OCI-M1 (cell line): ENCODE data around the gene STAT5B.
"Not testable (repeated sequence)": the region's sequence is repeated elsewhere in the genome, so short reads cannot be mapped to it uniquely, and the experiment has no call there.

Experiments
- DNase-seq: peaks from one replicate; lab custom pipeline; 2025; lab: John Stamatoyannopoulos, UW

Gene STAT5B

DNA sequence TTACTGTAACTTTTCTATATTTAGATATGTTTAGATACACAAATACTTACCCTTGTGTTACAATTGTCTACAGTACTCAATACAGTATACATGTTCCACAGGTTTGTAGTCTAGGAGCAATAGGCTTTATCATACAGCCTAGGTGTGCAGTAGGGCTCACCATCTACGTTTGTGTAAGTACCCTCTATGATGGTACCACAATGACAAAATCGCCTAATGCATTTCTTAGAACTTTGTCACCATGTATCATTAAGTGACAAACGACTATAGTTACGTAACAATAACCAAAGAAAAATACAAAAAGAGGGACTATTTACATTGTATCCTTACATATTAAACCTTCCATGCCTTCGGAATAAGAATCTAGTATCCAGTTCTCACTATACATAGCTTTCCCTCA is 8.0 kb downstream of the STAT5B start:
- no peak for DNase-seq

DNA sequence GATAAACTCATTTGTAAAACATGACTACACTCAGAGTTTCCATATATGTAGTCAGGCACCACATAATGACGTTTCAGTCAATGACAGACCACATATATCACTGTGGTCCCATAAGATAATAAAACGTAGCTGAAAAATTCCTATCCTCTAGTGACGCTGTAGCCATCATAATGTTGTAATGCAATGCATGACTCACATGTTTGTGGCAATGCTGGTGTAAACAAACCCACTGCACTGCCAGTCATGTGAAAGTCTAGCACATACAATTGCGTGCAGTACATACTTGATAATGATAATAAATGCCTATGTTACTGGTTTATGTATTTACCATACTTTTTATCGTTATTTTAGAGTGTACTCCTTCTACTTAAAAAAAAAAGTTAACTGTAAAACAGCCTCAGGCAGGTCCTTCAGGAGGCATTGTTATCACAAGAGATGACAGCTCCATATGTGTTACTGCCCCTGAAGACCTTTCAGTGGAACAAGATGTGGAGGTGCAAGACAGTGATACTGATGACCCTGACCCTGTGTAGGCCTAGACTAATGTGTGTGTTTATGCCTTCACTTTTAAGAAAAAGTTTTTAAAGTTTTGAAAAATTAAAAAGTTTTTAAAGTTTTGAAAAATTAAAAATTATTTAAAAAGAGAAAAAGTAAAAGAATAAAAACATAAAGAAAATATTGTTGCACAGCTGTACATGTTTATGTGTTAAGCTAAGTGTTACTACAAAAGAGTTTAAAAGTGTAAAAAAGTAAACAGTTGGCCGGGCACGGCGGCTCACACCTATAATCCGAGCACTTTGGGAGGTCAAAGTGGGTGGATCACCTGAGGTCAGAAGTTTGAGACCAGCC is 9.0 kb downstream of the STAT5B start:
- DNase-seq: peak; percentile 92

DNA sequence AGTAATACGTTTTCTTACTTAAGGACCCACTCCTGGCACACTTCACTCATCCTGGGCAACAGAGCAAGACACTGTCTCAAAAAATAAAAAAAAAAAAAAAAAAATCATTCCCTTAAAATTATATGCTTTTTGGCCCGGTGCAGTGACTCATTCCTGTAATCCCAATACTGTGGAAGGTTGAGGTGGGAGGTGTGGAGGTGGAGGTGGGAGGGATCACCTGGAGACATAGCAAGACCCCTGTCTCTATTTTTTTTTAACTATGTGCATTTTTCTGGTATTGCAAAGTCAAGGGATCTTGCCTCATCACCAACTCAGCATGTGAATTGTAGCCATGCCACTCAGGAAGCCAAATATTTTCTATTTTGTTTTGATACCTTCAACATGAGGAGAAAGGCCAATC is 9.7 kb downstream of the STAT5B start:
- no peak for DNase-seq

DNA sequence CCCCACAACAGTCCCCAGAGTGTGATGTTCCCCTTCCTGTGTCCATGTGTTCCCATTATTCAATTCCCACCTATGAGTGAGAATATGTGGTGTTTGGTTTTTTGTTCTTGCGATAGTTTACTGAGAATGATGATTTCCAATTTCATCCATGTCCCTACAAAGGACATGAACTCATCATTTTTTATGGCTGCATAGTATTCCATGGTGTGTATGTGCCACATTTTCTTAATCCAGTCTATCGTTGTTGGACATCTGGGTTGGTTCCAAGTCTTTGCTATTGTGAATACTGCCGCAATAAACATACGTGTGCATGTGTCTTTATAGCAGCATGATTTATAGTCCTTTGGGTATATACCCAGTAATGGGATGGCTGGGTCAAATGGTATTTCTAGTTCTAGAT is 11.8 kb downstream of the STAT5B start:
- DNase-seq: not testable (repeated sequence)

DNA sequence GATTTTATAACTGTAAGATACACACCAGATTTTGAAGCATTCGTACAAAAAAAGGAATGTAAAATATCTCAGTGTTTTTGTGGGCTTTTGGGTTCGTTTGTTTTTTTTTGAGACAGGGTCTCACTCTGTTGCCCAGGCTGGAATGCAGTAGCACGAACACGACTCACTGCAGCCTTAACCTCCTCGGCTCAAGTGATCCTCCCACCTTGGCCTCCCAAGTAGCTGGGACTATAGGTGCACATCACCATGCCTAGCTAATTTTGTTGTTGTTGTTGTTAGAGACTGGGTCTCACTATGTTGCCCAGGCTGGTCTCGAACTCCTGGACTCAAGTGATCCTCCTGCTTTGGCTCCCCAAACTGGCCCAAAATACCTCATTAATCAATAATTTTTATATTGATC is 15.9 kb downstream of the STAT5B start:
- DNase-seq: no peak

DNA sequence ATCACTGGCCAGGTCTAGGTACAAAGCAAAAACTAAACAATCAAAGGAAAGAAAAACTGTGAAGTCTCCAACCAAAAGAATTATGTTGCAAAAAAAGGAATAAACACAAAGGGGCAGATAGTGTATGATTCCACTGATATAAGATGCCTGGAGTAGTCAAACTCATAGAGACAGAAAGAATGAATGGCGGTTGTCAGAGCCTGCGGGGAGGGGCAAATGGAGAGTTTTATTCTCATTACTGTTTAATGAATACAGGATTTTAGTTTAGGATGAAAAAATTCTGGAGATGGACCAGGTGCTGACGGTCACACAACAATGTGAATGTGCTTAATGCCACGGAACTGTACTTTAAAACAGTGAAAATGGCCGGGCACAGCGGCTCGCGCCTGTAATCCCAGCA is 20.7 kb downstream of the STAT5B start:
- no peak for DNase-seq

DNA sequence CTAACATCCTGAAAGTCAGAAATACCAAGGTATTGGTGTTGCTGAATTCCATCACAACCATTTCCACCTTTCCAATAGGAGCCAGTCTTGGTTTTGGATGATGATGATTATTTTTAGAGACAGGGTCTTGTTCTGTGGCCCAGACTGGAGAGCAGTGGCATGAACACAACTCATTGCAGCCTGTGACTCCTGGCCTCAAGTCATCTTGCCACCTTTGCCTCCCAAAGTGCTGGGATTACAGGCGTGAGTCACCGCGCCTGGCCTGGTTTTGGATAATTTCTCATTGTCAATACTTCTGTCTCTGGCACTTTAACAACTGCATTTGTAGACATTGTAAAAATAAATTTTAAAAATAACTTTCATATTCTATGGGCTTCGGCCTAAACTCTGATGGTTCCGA is 22.6 kb downstream of the STAT5B start:
- no peak for DNase-seq

DNA sequence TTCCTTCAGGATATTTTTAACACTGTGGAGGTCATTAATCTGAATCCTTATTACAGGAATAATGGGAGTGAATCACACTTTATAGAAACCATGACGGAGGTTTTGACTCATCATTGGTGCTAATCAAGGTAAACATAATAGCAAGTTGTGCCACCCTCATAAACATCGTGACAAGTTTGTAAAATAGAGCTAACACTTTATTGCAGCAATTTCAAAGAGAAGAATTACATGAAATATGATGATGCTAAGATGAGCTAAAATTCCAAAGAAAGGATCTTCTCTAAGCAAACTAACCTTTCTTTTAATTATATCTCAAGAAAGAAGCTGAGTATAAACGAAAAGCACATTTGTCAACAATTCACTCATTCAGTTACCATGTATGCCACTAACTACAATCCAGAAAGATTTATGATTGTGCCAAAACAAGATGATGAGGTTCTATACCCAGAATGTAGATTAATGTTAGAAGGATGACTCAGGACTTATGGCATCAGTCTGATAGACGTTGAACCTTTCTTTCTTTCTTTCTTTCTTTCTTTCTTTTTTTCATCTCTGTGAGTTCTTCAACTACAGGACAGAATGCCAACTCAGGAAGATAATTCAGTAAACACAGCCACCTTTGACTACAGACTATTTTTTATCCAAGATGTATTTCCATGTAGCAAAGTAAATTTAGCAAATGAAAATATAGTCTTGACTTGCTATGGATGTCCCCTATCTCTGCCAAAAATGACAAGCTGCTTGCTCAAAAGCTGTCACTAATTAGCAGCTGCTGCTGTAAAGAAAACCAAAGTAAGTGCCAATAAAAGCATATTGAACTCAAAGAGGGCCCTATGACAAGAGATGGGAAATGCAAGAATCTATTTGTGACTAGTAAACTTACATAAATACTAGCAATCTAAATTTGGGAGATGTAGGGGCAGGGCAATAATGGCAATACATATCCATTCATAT is 23.3 kb downstream of the STAT5B start:
- DNase-seq: peak; percentile 50

DNA sequence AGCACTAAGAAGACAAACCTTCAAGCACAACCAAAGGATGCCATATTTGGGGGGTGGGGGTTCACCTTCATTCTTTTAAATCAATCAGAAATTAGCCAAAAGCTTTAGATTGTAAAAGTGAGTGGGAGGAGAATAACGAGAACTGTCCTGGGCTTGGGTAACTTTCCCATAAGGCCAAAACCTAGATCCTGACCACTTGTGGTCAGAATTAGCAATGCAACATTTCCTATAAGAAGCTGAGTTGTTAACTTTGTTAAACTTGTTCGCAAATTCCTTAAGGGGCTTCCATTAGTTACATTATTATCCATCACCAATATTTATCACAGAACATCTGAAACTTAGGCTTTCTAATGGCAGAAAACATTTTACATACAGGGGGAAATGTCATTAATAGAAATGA is 25.1 kb downstream of the STAT5B start:
- DNase-seq: peak; percentile 65

DNA sequence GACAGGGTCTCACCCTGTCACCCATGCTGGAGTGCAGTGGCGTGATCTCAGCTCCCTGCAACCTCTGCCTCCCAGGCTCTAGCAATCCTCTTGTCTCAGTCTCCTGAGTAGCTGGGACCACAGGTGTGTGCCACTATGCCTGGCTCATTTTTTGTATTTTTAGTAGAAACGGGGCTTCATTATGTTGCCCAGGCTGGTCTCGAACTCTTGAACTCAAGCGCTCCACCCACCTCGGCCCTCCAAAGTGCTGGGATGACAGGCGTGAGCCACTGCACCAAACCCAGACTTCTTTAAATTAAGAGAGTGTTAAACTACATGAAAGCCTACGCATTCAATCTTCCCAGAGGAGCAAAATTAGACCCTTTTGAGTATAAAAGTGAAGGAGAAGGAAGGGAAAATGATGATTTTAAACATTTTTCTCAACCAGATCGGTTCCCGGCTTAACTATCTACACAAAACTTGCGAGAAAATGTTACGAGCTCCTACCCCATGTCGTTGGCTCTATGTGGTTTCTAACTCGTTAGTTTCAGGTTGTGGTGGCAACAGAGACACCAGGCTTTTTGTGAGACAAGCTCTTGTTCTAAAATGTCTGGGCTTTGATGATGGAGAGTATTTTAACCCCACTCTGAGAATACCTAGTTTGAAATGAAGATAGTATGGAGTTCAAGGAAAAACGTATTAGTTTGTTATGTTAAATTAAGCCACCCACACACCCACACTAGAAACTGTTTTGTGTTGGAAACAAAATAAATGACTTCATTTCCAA is 26.3 kb downstream of the STAT5B start:
- no peak for DNase-seq

DNA sequence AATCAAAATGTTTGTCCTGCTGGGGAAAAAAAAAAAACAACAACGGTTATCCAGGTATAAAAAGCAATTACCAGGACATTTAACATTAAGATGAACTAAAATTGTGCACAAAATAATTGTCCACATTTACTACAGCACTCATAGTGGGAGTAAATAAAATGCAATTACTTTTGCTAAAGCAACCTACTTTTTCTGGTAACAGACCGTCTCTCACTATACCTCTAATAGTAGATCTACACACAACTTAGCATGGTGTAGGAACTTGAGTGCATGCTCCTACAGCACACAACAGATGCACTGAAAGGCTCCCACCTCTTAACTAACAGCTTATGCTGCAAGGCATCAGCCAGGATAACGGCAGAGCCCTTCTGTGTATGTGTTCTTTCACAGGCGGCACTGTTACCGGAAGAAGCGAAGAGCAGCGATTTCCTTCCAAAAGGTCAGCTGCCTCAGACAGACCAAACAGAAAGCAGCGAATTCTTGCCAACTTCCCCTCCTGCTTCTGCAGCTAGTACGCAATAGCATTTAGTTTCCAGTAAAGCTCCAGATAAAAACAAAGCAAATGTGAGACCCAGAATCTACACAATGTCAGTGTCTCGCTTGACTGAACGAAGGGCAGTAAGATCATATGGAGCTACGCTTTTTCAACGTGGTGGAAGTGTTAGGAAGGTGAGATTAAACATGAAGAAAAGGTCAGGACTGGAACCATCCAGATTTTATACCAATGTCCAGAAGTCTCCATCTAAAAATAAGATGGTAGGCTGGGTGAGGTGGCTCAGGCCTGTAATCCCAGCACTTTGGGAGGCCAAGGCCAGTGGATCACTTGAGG is 27.6 kb downstream of the STAT5B start:
- peak; percentile 93 for DNase-seq

DNA sequence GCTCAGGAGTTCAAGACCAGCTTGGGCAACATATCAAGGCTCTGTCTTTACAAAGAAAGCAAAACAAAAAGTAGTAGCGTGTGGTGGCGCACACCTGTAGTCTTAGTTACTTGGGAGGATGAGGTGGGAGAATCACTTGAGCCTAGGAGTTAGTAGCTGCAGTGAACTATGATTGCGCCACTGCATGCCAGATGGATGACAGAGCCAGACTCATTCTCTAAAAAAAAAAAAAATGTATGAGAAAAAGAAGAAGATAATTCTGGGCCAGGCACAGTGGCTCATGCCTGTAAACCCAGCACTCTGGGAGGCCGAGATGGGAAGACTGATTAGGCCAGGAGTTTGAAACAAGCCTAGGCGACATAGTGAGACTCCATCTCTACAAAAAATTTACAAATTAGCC is 28.5 kb downstream of the STAT5B start:
- DNase-seq: no peak

DNA sequence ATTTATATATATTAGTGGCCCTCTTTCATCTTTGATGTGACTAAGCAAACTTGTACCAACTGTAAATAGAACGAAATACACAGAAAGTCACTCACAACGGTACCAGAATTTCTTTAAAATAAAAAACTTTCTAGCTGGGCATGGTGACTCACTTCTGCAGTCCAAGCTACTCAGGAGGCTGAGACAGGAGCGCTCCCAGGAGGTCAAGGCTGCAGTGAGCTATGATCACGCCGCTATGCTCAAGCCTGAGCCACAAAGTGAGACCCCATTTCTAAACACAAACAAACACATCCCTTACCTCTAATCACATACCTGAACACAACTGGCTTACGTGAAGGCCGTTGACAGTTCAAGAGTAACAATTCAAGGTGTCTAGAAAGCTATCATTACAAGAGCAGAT is 29.7 kb downstream of the STAT5B start:
- DNase-seq: no peak

DNA sequence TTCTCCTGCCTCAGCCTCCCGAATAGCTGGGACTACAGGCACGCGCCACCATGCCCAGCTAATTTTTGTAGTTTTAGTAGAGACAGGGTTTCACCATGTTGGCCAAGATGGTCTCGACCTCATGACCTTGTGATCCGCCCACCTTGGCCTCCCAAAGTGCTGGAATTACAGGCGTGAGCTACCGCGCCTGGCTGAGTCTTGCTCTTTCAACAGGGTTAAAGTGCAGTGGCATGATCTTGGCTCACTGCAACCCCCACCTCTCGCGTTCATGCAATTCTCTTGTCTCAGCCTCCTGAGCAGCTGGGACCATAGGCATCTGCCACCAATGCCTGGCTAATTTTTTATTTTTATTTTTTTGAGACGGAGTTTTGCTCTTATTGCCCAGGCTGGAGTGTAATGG is 31.0 kb downstream of the STAT5B start:
- not testable (repeated sequence) for DNase-seq

DNA sequence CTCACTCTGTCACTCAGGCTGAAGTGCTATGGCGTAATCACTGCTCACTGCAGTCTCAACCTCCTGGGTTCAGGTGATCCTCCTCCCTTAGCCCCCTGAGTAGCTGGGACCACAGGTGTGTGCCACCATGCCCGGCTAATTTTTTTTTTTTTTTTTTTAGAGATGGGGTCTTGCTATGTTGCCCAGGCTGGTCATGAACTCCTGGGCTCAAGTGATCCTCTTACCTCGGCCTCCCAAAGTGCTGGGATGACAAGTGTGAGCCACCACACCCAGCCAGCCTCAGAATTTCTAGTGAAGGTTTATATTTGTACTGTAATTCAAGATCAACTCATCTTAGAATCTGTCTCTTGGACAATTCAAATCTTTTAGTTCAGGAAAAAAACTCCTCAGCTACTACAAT is 32.1 kb downstream of the STAT5B start:
- not testable (repeated sequence) for DNase-seq

DNA sequence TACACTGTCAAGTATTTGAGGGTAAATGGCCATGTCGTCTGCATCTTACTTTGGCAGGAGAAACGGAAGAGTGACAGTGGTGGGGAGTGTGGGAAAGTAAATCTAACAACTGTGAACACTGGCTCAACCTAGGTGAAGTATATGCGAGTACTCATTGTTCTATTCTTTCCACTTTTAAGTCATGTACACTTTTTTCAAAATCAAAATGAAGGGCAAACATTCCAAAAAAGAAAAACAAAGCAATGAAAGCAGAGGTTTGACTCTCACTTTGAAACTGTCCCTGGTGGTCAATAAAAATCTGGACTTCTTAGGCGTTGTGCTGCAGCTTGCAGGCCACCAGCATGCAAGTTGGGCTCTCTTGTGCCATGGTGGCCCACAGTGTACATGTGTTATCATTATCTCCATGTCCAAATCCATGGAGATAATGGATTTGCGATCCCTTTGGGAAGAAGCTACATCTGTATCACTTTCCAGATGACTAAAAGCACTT is 32.7 kb downstream of the STAT5B start:
- no peak for DNase-seq

DNA sequence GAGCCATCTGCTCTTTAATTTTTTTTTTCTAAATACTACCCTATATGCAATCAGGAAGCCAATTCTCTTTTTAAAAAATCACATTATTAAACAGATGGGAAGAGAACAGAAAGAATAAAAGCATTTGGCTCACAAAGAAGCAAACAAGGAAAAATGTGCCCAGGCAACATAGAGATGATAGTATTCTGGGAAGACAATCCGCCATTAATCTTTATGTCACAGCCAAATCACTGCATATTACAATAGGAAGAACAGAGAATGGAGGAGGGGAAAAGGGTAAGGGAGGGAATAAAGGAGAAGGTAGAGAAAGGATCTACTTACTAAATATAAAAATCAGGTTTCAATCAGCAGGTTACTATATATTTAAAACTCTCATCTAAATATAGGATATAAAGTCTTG is 34.3 kb downstream of the STAT5B start:
- DNase-seq: no peak

DNA sequence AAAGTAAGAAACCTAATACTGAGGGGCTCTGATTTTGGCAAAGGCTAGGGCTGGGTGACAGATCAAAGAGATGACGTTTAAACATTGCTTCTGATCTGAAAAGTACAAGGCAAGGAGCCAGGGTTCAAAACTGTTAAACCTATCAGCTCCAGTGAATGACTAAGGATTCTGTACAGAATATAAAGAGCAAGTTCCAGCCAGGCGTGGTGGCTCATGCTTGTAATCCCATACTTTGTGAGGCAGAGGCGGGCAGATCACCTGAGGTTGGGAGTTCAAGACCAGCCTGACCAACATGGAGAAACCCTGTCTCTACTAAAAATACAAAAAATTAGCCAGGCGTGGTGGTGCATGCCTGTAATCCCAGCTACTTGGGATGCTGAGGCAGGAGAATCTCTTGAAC is 35.3 kb downstream of the STAT5B start:
- not testable (repeated sequence) for DNase-seq

DNA sequence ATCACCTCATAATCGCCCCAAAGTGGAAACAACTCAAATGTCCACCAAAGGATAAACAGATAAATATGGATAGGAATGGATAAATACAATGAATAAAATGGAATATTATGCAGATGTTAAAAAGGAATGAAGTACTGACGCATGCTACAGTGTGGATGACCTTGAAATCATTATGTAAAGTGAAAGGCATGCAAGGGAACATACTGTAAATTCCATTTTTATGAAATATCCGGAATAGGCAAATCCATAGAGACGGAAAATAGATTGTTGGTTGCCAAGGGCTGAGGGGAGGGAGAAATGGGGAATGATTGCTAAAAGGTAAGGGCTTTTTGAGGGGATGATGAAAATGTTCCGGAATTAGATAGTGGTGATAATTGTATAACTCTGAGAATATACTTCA is 36.0 kb downstream of the STAT5B start:
- no peak for DNase-seq

DNA sequence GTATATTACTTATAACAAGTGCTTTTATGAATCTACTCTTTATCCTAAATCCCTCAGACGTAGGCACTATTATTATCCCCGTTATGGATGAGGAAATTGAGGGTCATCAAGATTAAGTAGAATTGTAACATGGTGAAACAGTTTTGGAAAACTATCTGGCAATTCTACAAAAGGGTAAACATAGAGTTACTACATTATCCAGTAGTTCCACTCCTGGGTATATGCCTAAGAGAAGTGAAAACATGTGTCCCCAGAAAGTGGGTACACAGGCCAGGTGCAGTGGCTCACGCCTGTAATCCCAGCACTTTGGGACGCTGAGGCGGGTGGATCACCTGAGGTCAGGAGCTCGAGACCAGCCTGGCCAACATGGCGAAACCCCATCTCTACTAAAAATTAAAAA is 36.6 kb downstream of the STAT5B start:
- not testable (repeated sequence) for DNase-seq

DNA sequence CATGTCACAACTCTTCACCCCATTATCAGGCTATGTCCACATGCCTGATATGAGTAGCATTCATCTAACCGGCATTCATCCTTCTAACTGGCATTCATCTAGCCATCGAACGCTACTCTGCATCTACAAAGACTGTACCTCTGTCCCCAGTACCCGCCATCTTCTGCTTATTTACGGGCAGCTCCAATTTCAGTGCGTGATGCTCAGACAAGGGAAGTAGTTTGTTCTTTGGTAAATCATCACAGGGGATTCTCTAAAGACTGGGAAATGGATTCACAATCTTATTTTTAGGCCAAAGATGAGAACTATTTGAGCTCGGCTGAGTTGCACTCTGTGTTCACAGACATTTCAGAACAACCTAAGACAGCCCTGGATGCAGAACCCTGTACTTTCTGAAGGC is 39.4 kb downstream of the STAT5B start:
- DNase-seq: no peak
